ENCODE results near the gene ALOX12.

GRCh38 chr17:7014995-7015958 is 19.4 kb downstream of the ALOX12 start:
- no peak for TF ChIP-seq EZH2 (IDR thresholded peaks at IDR 0.05; ENCODE audit: borderline replicate concordance, low read length)
- no peak for TF ChIP-seq CTCF (IDR thresholded peaks at IDR 0.05; ENCODE audit: low read length)

Measured in OCI-LY1 (cell line).